HFF-Myc (cell line): ENCODE results near the gene RAD51B.

Source experiments
- DNase-seq: peaks from one replicate; pipeline ENCODE4 v3.0.0-alpha.2; 2011; ENCODE audit warnings: low read depth; ENCODE audit errors: extremely low read depth
- H3K4me3 ChIP-seq: replicated peaks from 2 replicates; pipeline ENCODE4 v1.5.1; 2011; ENCODE audit warnings: low read depth, mild to moderate bottlenecking, control low read depth, low read length
- TF ChIP-seq, protein P1 (sequence below): IDR thresholded peaks from 2 replicates; pipeline ENCODE4 v1.5.1; 2012; ENCODE audit warnings: mild to moderate bottlenecking, low read depth, low read length, control low read depth; ENCODE audit errors: missing control alignments

Gene RAD51B

DNA sequence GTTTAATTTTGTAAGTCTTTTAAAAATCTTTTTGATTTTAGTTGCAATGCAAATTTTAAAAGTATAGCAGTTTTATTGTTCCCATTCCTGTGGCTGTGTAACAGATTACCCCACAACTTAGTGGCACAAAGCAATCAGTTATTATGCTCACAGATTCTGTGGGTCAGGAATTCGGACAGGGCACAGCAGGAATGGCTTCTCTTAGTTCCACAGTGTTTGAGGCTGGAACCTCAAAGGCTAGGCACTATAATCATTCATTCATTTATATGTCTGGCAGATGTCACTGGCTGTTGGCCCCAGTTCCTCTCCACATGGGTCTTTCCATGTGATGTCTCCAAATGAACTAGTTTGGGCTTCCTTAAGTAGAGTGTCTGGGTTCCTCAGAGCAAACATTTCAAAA, 193.3 kb downstream of the RAD51B start:
- TF ChIP-seq, protein P1, sequence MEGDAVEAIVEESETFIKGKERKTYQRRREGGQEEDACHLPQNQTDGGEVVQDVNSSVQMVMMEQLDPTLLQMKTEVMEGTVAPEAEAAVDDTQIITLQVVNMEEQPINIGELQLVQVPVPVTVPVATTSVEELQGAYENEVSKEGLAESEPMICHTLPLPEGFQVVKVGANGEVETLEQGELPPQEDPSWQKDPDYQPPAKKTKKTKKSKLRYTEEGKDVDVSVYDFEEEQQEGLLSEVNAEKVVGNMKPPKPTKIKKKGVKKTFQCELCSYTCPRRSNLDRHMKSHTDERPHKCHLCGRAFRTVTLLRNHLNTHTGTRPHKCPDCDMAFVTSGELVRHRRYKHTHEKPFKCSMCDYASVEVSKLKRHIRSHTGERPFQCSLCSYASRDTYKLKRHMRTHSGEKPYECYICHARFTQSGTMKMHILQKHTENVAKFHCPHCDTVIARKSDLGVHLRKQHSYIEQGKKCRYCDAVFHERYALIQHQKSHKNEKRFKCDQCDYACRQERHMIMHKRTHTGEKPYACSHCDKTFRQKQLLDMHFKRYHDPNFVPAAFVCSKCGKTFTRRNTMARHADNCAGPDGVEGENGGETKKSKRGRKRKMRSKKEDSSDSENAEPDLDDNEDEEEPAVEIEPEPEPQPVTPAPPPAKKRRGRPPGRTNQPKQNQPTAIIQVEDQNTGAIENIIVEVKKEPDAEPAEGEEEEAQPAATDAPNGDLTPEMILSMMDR, result no peak

DNA sequence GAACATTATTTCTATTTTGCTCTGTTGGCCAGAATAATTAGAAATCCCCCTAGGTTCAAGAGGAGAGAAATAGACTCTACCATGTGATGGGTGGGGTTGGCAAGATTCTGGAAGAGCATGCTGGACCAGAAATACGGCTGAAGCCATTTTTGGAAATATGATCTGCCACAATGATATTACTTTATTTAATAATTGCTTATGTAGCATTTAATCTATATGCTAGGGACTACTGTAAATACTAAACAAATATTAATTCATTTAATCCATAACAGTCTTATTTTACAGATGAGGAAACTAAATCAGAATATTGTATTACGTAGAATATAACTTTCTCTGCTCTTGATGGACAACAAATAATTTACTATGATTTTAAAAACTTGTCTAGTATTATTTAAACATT, 193.7 kb downstream of the RAD51B start:
- H3K4me3 ChIP-seq, result no peak overlapping the region
- TF ChIP-seq, protein P1, result no peak
- DNase-seq, result no peak

More for the DNA sequence above, 193.3 kb downstream of the RAD51B start:
- no peak for DNase-seq
- H3K4me3 ChIP-seq, result no peak overlapping the region

DNA sequence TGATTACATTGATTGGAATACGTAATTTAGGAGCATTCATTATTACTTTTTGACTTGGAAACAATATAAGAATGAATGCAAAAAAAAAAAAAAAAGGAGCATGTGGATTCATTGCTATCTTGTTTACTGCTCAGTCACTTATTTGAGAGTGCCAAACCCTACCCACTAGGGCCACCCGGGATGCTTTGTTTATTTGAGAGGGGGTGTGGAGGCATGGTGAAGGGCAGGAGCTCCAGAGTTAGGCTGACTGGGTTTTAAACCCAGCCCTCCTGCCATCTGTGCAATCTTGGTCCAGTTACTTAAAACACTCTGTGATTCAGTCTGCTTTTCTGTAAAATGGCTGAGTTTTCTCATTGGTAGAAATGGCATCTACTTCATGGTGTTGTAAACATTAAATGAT, 195.2 kb downstream of the RAD51B start:
- no peak for DNase-seq
- no peak overlapping the region for H3K4me3 ChIP-seq
- TF ChIP-seq, protein P1, result no peak

DNA sequence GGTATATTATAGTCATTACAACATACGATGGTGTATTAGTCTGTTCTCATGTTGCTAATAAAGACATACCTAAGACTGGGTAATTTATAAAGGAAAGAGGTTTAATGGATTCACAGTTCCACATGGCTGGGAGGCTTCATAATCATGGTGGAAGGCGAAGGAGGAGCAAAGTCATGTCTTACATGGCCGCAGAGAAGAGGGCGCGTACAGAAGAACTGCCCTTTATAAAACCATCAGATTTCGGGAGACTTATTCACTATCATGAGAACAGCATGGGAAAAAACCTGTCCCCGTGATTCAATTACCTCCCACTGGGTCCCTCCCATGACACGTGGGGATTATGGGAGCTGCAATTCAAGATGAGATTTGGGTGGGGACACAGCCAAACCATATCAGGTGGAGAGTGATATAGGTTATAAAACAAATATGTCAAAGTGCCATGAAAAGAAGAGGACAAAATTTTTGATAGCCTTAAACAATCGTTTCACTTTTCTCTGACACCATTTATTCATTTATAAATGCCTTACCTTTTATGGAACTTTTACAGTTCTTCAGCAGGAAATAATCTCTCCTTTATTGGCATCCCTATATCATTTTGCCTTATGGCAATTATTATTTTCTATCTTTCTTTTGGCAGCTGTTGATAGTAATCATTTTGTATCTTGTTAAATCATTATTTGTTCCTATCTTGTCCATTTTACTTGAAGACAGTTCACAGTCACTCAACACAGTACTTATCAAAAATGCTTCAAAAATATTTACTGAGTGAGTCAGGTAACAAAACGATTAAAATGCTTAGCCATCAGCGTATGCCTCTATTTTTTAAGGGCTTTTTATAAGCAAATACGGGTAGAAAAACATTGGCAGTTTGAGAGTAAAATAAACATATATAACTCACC, 196.0 kb downstream of the RAD51B start:
- no peak for DNase-seq
- no peak overlapping the region for H3K4me3 ChIP-seq
- TF ChIP-seq, protein P1, result no peak

DNA sequence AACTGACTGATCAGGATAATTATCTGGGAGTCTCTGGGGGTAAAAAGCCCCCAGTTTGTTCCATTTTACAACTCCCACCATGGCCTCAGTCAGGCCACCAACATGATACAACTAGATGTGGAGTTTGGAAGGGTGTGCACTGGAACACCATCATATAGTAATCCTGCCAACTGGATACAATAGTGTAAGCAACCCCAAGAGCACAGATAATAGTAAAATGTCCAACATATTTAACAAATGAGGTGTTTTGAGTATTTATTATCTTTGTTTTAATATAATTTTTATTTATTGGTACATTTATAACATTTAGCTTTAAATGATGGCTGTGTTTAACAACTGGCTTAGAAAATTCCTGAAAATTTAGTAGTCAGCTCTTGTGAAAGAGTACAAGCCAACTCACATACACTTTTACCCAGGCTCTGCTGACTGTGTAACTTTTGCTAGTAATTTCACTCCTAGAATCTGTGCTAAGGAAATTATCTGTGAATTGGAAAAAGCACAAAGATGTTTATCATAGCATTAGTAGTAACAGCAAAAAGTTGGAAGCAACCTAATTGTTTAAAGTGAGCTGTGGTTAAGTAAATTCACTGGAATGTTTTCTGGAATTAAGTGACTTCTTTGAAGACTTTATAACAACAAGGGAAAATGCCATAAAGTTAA, 196.8 kb downstream of the RAD51B start:
- TF ChIP-seq, protein P1, result no peak
- no peak overlapping the region for H3K4me3 ChIP-seq
- no peak for DNase-seq

DNA sequence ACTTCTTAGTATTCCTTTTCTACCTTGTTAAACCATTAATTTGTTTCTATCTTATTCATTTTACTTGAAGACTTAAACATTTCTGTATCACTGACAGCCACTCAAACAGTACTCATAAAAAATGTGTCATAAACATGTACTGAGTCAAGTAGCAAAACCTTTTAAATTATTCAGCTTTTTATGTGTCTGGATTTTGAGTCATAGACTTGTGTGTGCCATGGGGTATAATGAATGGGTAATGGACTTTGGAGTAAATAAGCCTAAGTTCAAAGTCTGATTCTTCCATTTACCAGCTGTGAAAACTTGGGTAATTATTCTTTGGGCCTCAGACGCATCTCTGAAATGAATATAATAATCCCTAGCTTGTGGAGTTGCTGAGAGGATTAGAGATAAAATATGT, 199.0 kb downstream of the RAD51B start:
- no peak overlapping the region for H3K4me3 ChIP-seq
- TF ChIP-seq, protein P1, result no peak
- no peak for DNase-seq
